Thyroid gland (tissue), 4 donors: ENCODE results near the gene TMEM44.

Experiments used
- POLR2A ChIP-seq, 2 donors: fragments of 450-650 bp; IDR thresholded peaks; one replicate each; pipeline ENCODE4 v1.6.1; 2017; ENCODE audit warnings: antibody characterized with exemption in 2 of 2, mild to moderate bottlenecking in 2 of 2, moderate library complexity in 1 of 2
- TF ChIP-seq, protein P1 (sequence below), 6 experiments: fragments of 200-600 bp in 3 of 6; fragments of 450-650 bp in 3 of 6; sonication (generic) in 3 of 6; IDR thresholded peaks; one replicate each; pipeline ENCODE4 v1.5.1; 2016 to 2019; ENCODE audit warnings: antibody characterized with exemption in 6 of 6, mild to moderate bottlenecking in 2 of 6, inconsistent platforms in 1 of 6, moderate library complexity in 1 of 6

DNA sequence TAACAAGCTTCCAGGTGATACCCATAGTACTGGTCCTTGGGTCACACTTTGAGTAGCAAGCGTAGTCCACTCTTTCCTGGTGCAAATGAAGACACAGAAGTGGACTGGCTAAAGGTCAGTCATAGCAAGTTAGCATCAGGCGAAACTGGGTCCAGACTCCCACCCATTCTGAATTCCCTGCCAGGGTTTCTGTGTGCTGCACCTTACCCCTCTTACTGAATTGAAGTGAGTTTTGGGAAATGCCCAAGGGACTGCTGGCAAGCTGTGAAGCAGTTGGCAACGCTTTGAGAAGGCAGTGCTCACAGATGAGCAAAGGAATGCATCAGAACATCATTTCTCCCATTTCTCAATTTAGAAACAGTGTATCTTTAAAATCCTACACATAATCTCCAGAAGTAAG lies 40.5 kb upstream of the TMEM44 start:
- TF ChIP-seq, protein P1, sequence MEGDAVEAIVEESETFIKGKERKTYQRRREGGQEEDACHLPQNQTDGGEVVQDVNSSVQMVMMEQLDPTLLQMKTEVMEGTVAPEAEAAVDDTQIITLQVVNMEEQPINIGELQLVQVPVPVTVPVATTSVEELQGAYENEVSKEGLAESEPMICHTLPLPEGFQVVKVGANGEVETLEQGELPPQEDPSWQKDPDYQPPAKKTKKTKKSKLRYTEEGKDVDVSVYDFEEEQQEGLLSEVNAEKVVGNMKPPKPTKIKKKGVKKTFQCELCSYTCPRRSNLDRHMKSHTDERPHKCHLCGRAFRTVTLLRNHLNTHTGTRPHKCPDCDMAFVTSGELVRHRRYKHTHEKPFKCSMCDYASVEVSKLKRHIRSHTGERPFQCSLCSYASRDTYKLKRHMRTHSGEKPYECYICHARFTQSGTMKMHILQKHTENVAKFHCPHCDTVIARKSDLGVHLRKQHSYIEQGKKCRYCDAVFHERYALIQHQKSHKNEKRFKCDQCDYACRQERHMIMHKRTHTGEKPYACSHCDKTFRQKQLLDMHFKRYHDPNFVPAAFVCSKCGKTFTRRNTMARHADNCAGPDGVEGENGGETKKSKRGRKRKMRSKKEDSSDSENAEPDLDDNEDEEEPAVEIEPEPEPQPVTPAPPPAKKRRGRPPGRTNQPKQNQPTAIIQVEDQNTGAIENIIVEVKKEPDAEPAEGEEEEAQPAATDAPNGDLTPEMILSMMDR (IDR thresholded peaks at IDR 0.05), result no peak
- no peak for TF ChIP-seq POLR2A (IDR thresholded peaks at IDR 0.05)
